HPDE6-E6E7 (cell line): ENCODE results near the gene CCDC106.

Source experiments
- DNase-seq: peaks from one replicate; pipeline ENCODE4 v3.0.0; 2011; ENCODE audit warnings: missing footprints; ENCODE audit errors: extremely low spot score

The CCDC106 gene

DNA sequence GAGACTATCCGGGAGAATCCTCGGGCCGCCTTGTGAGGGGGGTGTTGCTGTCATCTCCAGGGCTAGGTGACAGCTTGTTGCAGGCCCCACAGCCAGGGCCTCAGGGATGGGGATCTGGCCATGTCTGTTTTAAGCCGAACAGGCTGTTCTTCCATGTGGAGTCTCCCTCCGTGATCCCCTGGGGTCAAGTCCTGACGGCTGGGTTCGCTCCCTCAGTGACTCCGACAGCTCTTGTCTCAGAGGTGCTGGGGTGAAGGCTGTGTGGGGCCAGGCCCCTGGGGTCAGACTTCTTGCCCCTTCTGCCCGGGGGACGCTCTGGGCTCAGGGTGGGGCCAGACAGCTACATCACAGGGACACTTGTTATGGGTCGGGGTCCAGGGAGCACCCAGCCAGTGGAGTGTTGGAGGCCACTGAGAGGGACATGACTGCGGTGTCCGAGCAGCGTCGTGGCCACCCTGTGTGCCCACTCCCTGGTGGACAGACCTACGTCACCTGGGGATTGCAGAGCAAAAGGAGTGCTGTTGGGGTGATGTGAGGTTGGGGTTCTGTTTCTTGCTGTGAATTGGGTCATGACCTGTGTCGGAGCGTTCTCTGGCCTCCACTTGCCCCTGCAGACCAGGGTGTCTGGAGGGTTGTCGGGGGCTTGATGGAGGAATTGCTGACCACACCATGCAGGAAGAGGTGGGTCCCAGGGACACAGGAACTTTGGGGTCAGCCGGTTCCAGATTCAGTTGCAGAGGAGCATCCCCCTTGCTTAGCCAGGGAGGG is 48.5 kb downstream of the CCDC106 start:
- DNase-seq: no peak

- DNase-seq: no peak
Measured at GRCh38 chr19:55697069-55697440, 49.0 kb downstream of the CCDC106 start.

DNA sequence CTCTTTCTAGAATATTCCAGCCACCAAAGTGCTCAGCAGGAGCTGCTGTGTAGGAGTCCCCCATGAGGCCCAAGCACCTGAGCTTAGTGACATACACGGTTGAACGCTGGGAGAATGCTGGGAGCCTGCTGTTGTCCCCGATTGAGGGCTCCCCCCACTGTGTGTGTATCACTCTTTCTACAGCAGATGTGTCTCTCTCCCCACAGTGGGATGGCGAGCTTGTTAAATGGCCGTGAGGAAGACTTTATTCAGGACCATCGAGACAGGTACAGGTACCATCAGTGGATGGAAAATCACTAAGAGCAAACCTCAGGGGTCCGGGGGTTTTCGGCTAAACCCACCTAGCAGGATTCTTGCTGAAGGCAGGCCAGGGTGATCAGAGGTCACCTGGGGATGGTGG is 49.7 kb downstream of the CCDC106 start:
- DNase-seq: no peak

DNA sequence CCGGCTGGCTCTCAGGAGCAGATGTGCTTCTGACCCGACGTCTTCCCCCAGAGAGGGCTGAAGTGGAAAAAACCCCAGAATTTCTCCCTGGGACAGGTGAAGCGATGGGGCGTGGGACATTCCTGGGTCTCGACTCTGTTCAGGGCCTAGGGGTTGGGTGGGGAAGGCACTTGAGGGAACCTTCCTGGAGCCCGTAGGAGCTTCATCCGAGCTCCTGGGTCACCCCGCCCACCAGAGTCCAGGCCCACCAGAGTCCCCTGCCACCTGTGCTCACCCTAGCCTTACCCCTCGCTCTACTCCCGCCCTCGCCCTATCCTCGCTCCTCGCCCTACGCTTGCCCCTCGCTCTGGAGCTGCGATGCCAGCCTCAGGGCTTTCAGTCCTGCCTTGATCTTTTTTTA is 50.2 kb downstream of the CCDC106 start:
- no peak for DNase-seq

- DNase-seq: no peak
Measured at GRCh38 chr19:55699221-55699620, 51.2 kb downstream of the CCDC106 start.

DNA sequence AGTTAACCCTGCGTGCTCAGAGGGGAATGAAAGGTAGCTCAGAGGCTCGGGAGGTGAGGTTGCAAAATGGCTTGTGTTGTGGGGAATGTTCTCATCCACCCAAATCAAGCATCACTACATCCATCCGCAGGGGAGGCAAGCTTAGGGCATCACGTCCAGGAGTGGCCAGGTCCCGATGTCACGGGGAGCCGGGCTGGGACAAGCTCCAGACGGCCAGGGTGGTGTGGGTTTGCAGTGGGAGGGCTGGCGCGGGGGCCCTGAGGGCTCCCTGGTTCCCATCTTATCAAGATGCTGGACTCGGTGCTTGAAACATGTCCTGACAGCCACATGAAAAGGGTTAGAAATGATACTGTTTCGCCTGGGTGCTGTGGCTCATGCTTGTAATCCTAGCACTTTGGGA is 52.8 kb downstream of the CCDC106 start:
- DNase-seq: no peak

DNA sequence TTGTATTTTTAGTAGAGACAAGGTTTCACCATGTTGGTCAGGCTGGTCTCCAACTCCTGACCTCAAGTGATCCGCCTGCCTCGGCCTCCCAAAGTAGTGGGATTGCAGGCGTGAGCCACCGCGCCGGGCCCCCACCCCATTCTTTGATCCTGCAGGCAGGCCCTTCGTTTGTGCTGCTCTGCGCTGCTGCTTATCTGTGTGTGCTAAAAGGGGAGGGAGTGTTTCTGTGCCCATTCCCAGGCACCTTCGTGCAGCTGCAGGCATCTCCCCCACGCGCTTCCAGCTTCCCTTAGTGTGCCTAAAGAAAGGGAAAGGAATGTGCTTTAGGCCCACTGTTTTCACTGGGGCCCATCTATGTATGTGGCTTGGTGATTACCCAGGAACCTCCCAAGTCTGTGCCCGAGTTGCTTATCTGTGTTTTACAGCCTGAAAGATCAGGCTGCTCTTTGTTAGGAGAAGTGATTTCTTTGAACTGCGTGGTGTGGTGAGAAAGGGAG is 54.2 kb downstream of the CCDC106 start:
- DNase-seq: no peak
